Measurements from ENCODE around the gene PAQR5. TPM values are rescaled to one million over a fixed set of nuclear protein-coding genes. Genes with fewer than 3 reads are reported as not detected.

The PAQR5 gene
- total and polyA plus RNA-seq, 4 donors: 2.3 to 22.6 (median 10.5) TPM

GRCh38 chr15:69340243-69340900, 41.7 kb downstream of the PAQR5 start:
- Histone ChIP-seq H3K27me3 (ENCODE audit: control insufficient read depth in 3 of 3, insufficient read depth in 3 of 3, low read length in 2 of 3) (no peaks in the 10 kb centered on the region), H3K9ac (ENCODE audit: insufficient read depth in 1 of 2, low read length in 2 of 2) (no peak overlapping the region), H3K27ac (ENCODE audit: low read depth in 1 of 2, low read length in 1 of 2) (no peak overlapping the region), H3K9me3 (ENCODE audit: control insufficient read depth in 4 of 4, insufficient read depth in 3 of 4, low read length in 3 of 4) (no peaks in the 10 kb centered on the region), H3K4me3 (no peak overlapping the region), H3K4me1 (ENCODE audit: control insufficient read depth in 5 of 5, insufficient read depth in 5 of 5, low read length in 5 of 5) (peaks cover 0 to 1% (median 0%) of the 10 kb centered on the region in 5 donors), H3K36me3 (ENCODE audit: control insufficient read depth in 4 of 4, insufficient read depth in 4 of 4, low read length in 4 of 4) (no peaks in the 10 kb centered on the region)
- DNase-seq (no peak), ATAC-seq (ENCODE audit: insufficient read depth, low FRiP score) (no peak)
- no peak for TF ChIP-seq CTCF (IDR thresholded peaks at IDR 0.05; ENCODE audit: control extremely low read depth, extremely low read depth)
- WGBS, 2 donors: 56 to 67% methylated on average over 7 of the region's 7 CpGs

GRCh38 chr15:69341356-69341755, 42.6 kb downstream of the PAQR5 start:
- Histone ChIP-seq H3K27ac (ENCODE audit: low read depth in 1 of 2, low read length in 1 of 2) (no peak overlapping the region), H3K9ac (ENCODE audit: insufficient read depth in 1 of 2, low read length in 2 of 2) (no peak overlapping the region), H3K27me3 (ENCODE audit: control insufficient read depth in 3 of 3, insufficient read depth in 3 of 3, low read length in 2 of 3) (no peaks in the 10 kb centered on the region), H3K4me3 (no peak overlapping the region), H3K9me3 (ENCODE audit: control insufficient read depth in 4 of 4, insufficient read depth in 3 of 4, low read length in 3 of 4) (no peaks in the 10 kb centered on the region), H3K4me1 (ENCODE audit: control insufficient read depth in 5 of 5, insufficient read depth in 5 of 5, low read length in 5 of 5) (peaks cover 0 to 1% (median 0%) of the 10 kb centered on the region in 5 donors), H3K36me3 (ENCODE audit: control insufficient read depth in 4 of 4, insufficient read depth in 4 of 4, low read length in 4 of 4) (no peaks in the 10 kb centered on the region)
- 99% methylated on average over 3 of the region's 3 CpGs for WGBS, 2 donors
- DNase-seq (no peak), ATAC-seq (ENCODE audit: insufficient read depth, low FRiP score) (no peak)
- TF ChIP-seq CTCF (IDR thresholded peaks at IDR 0.05; ENCODE audit: control extremely low read depth, extremely low read depth): no peak

- Histone ChIP-seq H3K4me3 (no peak overlapping the region), H3K9ac (ENCODE audit: insufficient read depth in 1 of 2, low read length in 2 of 2) (no peak overlapping the region), H3K4me1 (ENCODE audit: control insufficient read depth in 5 of 5, insufficient read depth in 5 of 5, low read length in 5 of 5) (peaks cover 0 to 1% (median 0%) of the 10 kb centered on the region in 5 donors), H3K36me3 (ENCODE audit: control insufficient read depth in 4 of 4, insufficient read depth in 4 of 4, low read length in 4 of 4) (no peaks in the 10 kb centered on the region), H3K9me3 (ENCODE audit: control insufficient read depth in 4 of 4, insufficient read depth in 3 of 4, low read length in 3 of 4) (no peaks in the 10 kb centered on the region), H3K27ac (ENCODE audit: low read depth in 1 of 2, low read length in 1 of 2) (no peak overlapping the region), H3K27me3 (ENCODE audit: control insufficient read depth in 3 of 3, insufficient read depth in 3 of 3, low read length in 2 of 3) (no peaks in the 10 kb centered on the region)
- 84 to 87% methylated on average over 3 of the region's 3 CpGs for WGBS, 2 donors
- ATAC-seq (ENCODE audit: insufficient read depth, low FRiP score): no peak
- DNase-seq: no peak
- no peak for TF ChIP-seq CTCF (IDR thresholded peaks at IDR 0.05; ENCODE audit: control extremely low read depth, extremely low read depth)
Measured at GRCh38 chr15:69342460-69343076, 43.9 kb downstream of the PAQR5 start.
